ENCODE data around the gene FHIT.

FHIT gene

GRCh38 chr3:60812502-60812901 is 438.8 kb downstream of the FHIT start:
- DNase-seq = no peak

GRCh38 chr3:60810881-60811280 is 440.4 kb downstream of the FHIT start:
- no peak for DNase-seq

- no peak for DNase-seq
These were observed 441.2 kb downstream of the FHIT start for GRCh38 chr3:60809857-60810610.

- no peak for DNase-seq
These were observed 447.8 kb downstream of the FHIT start for GRCh38 chr3:60803216-60804173.

GRCh38 chr3:60801307-60801706 is 449.9 kb downstream of the FHIT start:
- no peak for DNase-seq

GRCh38 chr3:60798456-60798855 is 452.8 kb downstream of the FHIT start:
- DNase-seq = no peak

- no peak for DNase-seq
These were observed 458.9 kb downstream of the FHIT start for GRCh38 chr3:60792249-60792852.

GRCh38 chr3:60788185-60788584 is 463.1 kb downstream of the FHIT start:
- no peak for DNase-seq

- no peak for DNase-seq
These were observed 469.3 kb downstream of the FHIT start for GRCh38 chr3:60781935-60782334.

GRCh38 chr3:60779637-60780036 is 471.6 kb downstream of the FHIT start:
- DNase-seq = no peak

GRCh38 chr3:60775985-60776384 is 475.3 kb downstream of the FHIT start:
- no peak for DNase-seq

GRCh38 chr3:60774617-60775016 is 476.6 kb downstream of the FHIT start:
- DNase-seq = no peak

- no peak for DNase-seq
These were observed 478.7 kb downstream of the FHIT start for GRCh38 chr3:60772584-60772983.

- no peak for DNase-seq
These were observed 479.5 kb downstream of the FHIT start for GRCh38 chr3:60771766-60772165.

GRCh38 chr3:60770532-60770931 is 480.7 kb downstream of the FHIT start:
- DNase-seq = no peak

GRCh38 chr3:60767536-60767935 is 483.7 kb downstream of the FHIT start:
- no peak for DNase-seq

- DNase-seq = no peak
These were observed 485.5 kb downstream of the FHIT start for GRCh38 chr3:60765776-60766175.

GRCh38 chr3:60764870-60765269 is 486.4 kb downstream of the FHIT start:
- DNase-seq = no peak

- no peak for DNase-seq
These were observed 491.1 kb downstream of the FHIT start for GRCh38 chr3:60760145-60760544.

GRCh38 chr3:60759439-60759838 is 491.8 kb downstream of the FHIT start:
- DNase-seq = no peak

GRCh38 chr3:60758831-60759230 is 492.4 kb downstream of the FHIT start:
- no peak for DNase-seq

GRCh38 chr3:60758171-60758570 is 493.1 kb downstream of the FHIT start:
- no peak for DNase-seq

- no peak for DNase-seq
These were observed 493.5 kb downstream of the FHIT start for GRCh38 chr3:60757724-60758123.

Data from DMS 273 treated with DMSO at 0.1 percent for 48 hours (cell line).